Measurements from ENCODE around the gene CD96. TPM values are rescaled to one million over a fixed set of nuclear protein-coding genes. Genes with fewer than 3 reads are reported as not detected.
A peak's percentile ranks its signal among the peaks of the same experiment; 100 is the strongest.
"Not testable (repeated sequence)": the region's sequence is repeated elsewhere in the genome, so short reads cannot be mapped to it uniquely, and the experiment has no call there.

Gene CD96
- total RNA-seq, 1 experiment from 2014 or later = not detected

- no TSS peak for BruUV-seq (replicated peaks)
- Histone ChIP-seq H3K9ac (ENCODE audit: low read length) (no peak overlapping the region), H3K4me3 (ENCODE audit: low read length) (no peak overlapping the region), H3K36me3 (ENCODE audit: low read depth, low read length) (no peaks in the 10 kb centered on the region), H3K79me2 (ENCODE audit: low read length) (no peaks in the 10 kb centered on the region), H3F3A (ENCODE audit: low read length, unreplicated experiment) (no peaks in the 10 kb centered on the region), H3K4me2 (ENCODE audit: low read length) (no peak overlapping the region), H3K27me3 (ENCODE audit: low read length) (no peaks in the 10 kb centered on the region), H3K9me2 (replicated peaks; ENCODE audit: low read length) (no peaks in the 10 kb centered on the region), H3K27ac (ENCODE audit: low read length) (no peak overlapping the region), H4K20me1 (ENCODE audit: low read length) (no peaks in the 10 kb centered on the region), H3K9me3 (ENCODE audit: low read length) (no peaks in the 10 kb centered on the region), H2AFZ (ENCODE audit: low read length) (no peak overlapping the region), H3K4me1 (ENCODE audit: insufficient read depth, low read length) (peaks cover 20% of the 10 kb centered on the region)
- CTCF ChIA-PET = no interaction called here
- ATAC-seq (no peak), DNase-seq (peak; percentile 37)
- TF ChIP-seq EZH2 (IDR thresholded peaks at IDR 0.05; ENCODE audit: low read length, unreplicated experiment) = no peak
- peak; percentile 78 for TF ChIP-seq CTCF (conservative IDR thresholded peaks at IDR 0.05; ENCODE audit: low read depth, low read length)
- intact Hi-C loops (cut with micrococcal nuclease) = no loop called here
- POLR2A ChIA-PET (ENCODE audit: unreplicated experiment) = no interaction called here
Observed at GRCh38 chr3:111621535-111621934, 79.5 kb downstream of the CD96 start.

GRCh38 chr3:111627092-111627491, 85.1 kb downstream of the CD96 start:
- H3K9ac ChIP-seq (ENCODE audit: low read length) = no peak overlapping the region
- no peak for ATAC-seq
- DNase-seq = no peak
- no peak overlapping the region for H3K4me3 ChIP-seq (ENCODE audit: low read length)
- no peaks in the 10 kb centered on the region for H3K9me3 ChIP-seq (ENCODE audit: low read length)
- H3K27ac ChIP-seq (ENCODE audit: low read length) = no peak overlapping the region
- H3K4me1 ChIP-seq (ENCODE audit: insufficient read depth, low read length) = no peaks in the 10 kb centered on the region
- H4K20me1 ChIP-seq (ENCODE audit: low read length) = no peaks in the 10 kb centered on the region
- no peaks in the 10 kb centered on the region for H3K27me3 ChIP-seq (ENCODE audit: low read length)
- no peak overlapping the region for H3K4me2 ChIP-seq (ENCODE audit: low read length)
- H3K36me3 ChIP-seq (ENCODE audit: low read depth, low read length) = no peaks in the 10 kb centered on the region
- intact Hi-C loops (cut with micrococcal nuclease) = no loop called here
- no peak overlapping the region for H2AFZ ChIP-seq (ENCODE audit: low read length)
- H3K79me2 ChIP-seq (ENCODE audit: low read length) = no peaks in the 10 kb centered on the region
- H3K9me2 ChIP-seq (replicated peaks; ENCODE audit: low read length) = no peaks in the 10 kb centered on the region
- no peaks in the 10 kb centered on the region for H3F3A ChIP-seq (ENCODE audit: low read length, unreplicated experiment)
- TF ChIP-seq EZH2 (IDR thresholded peaks at IDR 0.05; ENCODE audit: low read length, unreplicated experiment) = no peak
- TF ChIP-seq CTCF (conservative IDR thresholded peaks at IDR 0.05; ENCODE audit: low read depth, low read length) = no peak
- TF ChIP-seq EZH2phosphoT487 (IDR thresholded peaks at IDR 0.05; ENCODE audit: borderline replicate concordance, low read length) = no peak
- no TSS peak for BruUV-seq (replicated peaks)
- ChIA-PET POLR2A (ENCODE audit: unreplicated experiment) (no interaction called here), CTCF (no interaction called here)

GRCh38 chr3:111629018-111629417, 87.0 kb downstream of the CD96 start:
- H3K36me3 ChIP-seq (ENCODE audit: low read depth, low read length); CTCF ChIA-PET; H3K79me2 ChIP-seq (ENCODE audit: low read length); H3K4me1 ChIP-seq (ENCODE audit: insufficient read depth, low read length); H3K4me2 ChIP-seq (ENCODE audit: low read length); POLR2A ChIA-PET (ENCODE audit: unreplicated experiment); H2AFZ ChIP-seq (ENCODE audit: low read length); H3K9ac ChIP-seq (ENCODE audit: low read length); DNase-seq; BruUV-seq (replicated peaks); H3K9me2 ChIP-seq (replicated peaks; ENCODE audit: low read length); H3F3A ChIP-seq (ENCODE audit: low read length, unreplicated experiment); ATAC-seq; H4K20me1 ChIP-seq (ENCODE audit: low read length); intact Hi-C loops (cut with micrococcal nuclease); H3K27me3 ChIP-seq (ENCODE audit: low read length); H3K4me3 ChIP-seq (ENCODE audit: low read length); H3K9me3 ChIP-seq (ENCODE audit: low read length); H3K27ac ChIP-seq (ENCODE audit: low read length): not testable (repeated sequence)

GRCh38 chr3:111630638-111631037, 88.6 kb downstream of the CD96 start:
- H3K36me3 ChIP-seq (ENCODE audit: low read depth, low read length); H3K4me2 ChIP-seq (ENCODE audit: low read length); H3K4me3 ChIP-seq (ENCODE audit: low read length); H3K9me2 ChIP-seq (replicated peaks; ENCODE audit: low read length); H2AFZ ChIP-seq (ENCODE audit: low read length); ATAC-seq; BruUV-seq (replicated peaks); H3K79me2 ChIP-seq (ENCODE audit: low read length); H3K9me3 ChIP-seq (ENCODE audit: low read length); intact Hi-C loops (cut with micrococcal nuclease); H3K9ac ChIP-seq (ENCODE audit: low read length); H3F3A ChIP-seq (ENCODE audit: low read length, unreplicated experiment); CTCF ChIA-PET; DNase-seq; H3K27me3 ChIP-seq (ENCODE audit: low read length); POLR2A ChIA-PET (ENCODE audit: unreplicated experiment); H4K20me1 ChIP-seq (ENCODE audit: low read length); H3K27ac ChIP-seq (ENCODE audit: low read length); H3K4me1 ChIP-seq (ENCODE audit: insufficient read depth, low read length): not testable (repeated sequence)
